Measurements from ENCODE around the gene HOXC5. TPM values are rescaled to one million over a fixed set of nuclear protein-coding genes. Genes with fewer than 3 reads are reported as not detected.

HOXC5 gene
- total RNA-seq, 1 experiment from 2014 or later = not detected

DNA sequence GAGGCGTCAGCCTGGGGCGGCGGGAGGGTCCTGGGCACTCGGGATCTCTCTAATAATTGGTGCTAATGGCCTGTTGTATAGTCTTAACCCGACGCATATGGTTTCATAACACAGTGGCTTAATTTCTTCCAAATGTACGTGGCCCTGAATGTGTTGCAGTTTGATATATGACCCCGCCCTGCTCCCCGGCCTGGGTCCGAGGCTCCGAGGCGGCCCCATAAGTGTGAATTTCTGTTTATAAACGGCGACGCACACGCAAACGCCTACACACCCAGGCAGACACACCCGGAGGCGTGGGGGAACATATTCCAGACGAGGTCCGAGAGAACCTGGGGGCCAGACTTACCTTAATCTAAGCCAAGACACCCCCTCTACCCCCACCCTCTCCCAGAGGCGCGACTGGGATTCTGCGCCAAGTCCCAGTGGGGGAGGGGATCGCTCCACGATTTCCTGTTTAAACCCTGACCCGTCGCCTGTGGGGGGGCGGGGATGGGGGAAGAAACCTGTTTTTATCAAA is 14.3 kb upstream of the HOXC5 start:
- Mint-ChIP-seq H3K9me3 (peaks cover 0 to 2% of the 10 kb centered on the region in 2 experiments; a peak in 2 of 5 replicates), H3K27ac (no peak overlapping the region; a peak in 1 of 7 replicates), H3K36me3 (ENCODE audit: insufficient read depth in 1 of 3, low read depth in 3 of 3) (no peaks in the 10 kb centered on the region), H3K4me3 (peak overlapping the region; percentile 38 to 73), H3K4me1 (peaks cover 13 to 26% of the 10 kb centered on the region in 2 experiments), H3K27me3 (ENCODE audit: low read depth) (peaks cover 100% of the 10 kb centered on the region)
- Histone ChIP-seq H3K27me3 (ENCODE audit: insufficient read depth, low read length) (peaks cover 93% of the 10 kb centered on the region), H4K91ac (ENCODE audit: insufficient read length, low read depth, low read length) (no peak overlapping the region), H3K9me3 (ENCODE audit: control insufficient read depth, low read depth, low read length) (no peaks in the 10 kb centered on the region), H4K20me1 (ENCODE audit: control insufficient read depth, insufficient read depth, insufficient read length) (no peaks in the 10 kb centered on the region), H3K4me1 (ENCODE audit: insufficient read depth, low read length) (no peaks in the 10 kb centered on the region), H3K56ac (ENCODE audit: insufficient read length, low read depth, low read length) (no peak overlapping the region), H3K79me1 (ENCODE audit: insufficient read depth, low read depth, low read length, poor library complexity, severe bottlenecking) (no peaks in the 10 kb centered on the region), H3K23me2 (ENCODE audit: insufficient read length, low read depth, low read length, poor library complexity, severe bottlenecking) (peaks cover 10% of the 10 kb centered on the region), H2BK20ac (ENCODE audit: low read depth, low read length, poor library complexity, severe bottlenecking) (no peak overlapping the region), H3K27ac (ENCODE audit: insufficient read length, low read depth, low read length) (no peak overlapping the region), H3K4ac (ENCODE audit: low read depth, low read length) (no peak overlapping the region), H3K4me2 (ENCODE audit: insufficient read depth, insufficient read length, low read length) (peak overlapping the region; percentile 77), H3K9ac (ENCODE audit: extremely low read depth, insufficient read length, low read length) (no peak overlapping the region), H2BK15ac (ENCODE audit: low read depth, low read length) (no peak overlapping the region), H2AFZ (ENCODE audit: low read length) (no peak overlapping the region), H3T11ph (ENCODE audit: low read length) (no peak overlapping the region), H3K18ac (ENCODE audit: insufficient read length, low read depth, low read length) (no peak overlapping the region), H3K23ac (ENCODE audit: insufficient read length, low read depth, low read length) (no peak overlapping the region), H4K5ac (ENCODE audit: insufficient read length, low read depth, low read length) (no peak overlapping the region), H2BK120ac (ENCODE audit: low read depth, low read length, poor library complexity, severe bottlenecking) (no peak overlapping the region), H4K8ac (replicated peaks; ENCODE audit: insufficient read length, low read depth, low read length) (no peak overlapping the region), H3K14ac (ENCODE audit: insufficient read depth, low read length) (no peak overlapping the region), H2BK12ac (ENCODE audit: insufficient read length, low read depth, low read length) (no peak overlapping the region), H2BK5ac (ENCODE audit: insufficient read length, low read length) (no peak overlapping the region), H2AK5ac (ENCODE audit: insufficient read length, low read length) (no peak overlapping the region), H3K79me2 (ENCODE audit: insufficient read depth, low read length) (no peaks in the 10 kb centered on the region)
- TF ChIP-seq, protein P1, sequence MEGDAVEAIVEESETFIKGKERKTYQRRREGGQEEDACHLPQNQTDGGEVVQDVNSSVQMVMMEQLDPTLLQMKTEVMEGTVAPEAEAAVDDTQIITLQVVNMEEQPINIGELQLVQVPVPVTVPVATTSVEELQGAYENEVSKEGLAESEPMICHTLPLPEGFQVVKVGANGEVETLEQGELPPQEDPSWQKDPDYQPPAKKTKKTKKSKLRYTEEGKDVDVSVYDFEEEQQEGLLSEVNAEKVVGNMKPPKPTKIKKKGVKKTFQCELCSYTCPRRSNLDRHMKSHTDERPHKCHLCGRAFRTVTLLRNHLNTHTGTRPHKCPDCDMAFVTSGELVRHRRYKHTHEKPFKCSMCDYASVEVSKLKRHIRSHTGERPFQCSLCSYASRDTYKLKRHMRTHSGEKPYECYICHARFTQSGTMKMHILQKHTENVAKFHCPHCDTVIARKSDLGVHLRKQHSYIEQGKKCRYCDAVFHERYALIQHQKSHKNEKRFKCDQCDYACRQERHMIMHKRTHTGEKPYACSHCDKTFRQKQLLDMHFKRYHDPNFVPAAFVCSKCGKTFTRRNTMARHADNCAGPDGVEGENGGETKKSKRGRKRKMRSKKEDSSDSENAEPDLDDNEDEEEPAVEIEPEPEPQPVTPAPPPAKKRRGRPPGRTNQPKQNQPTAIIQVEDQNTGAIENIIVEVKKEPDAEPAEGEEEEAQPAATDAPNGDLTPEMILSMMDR (conservative IDR thresholded peaks at IDR 0.05) = no peak
- no CpG with 5 or more reads among the region's 29 CpGs for WGBS (ENCODE audit: extremely low coverage, insufficient read length, low lambda C conversion rate)
- no peak for DNase-seq
